NCI-H2029 (cell line): ENCODE data around the gene KRT72.
A peak's percentile ranks its signal among the peaks of the same experiment; 100 is the strongest.

Experiments used
- DNase-seq: peaks from one replicate; lab custom pipeline; 2025; lab: John Stamatoyannopoulos, UW

KRT72 gene

DNA sequence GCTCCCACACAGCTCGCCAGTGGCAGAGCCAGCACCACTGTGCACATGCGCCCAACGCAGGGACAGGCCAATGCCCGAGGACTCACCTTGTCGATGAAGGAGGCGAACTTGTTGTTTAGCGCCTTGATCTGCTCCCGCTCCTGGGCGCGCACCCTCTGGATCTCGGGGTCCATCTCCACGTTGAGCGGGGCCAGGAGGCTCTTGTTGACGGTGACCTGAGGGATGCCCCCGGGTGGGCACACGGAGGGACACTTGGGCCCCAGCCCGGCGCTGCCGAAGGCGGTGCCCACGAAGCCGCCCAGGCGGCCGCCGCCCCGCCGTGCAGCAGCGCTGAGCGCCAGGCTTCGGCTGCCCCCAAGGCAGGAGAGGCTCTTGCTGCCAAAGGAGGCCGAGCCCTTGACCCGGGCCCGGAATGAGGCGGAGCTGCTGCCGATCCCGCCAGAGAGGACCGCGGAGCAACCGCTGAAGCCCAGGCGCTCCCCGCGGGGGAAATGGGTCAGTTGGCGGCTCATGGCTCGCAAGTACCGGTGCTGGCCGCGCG, at the start of gene KRT72:
TSS of gene KRT72 (minus strand) at position 523 of the 541 bp plus-strand sequence. CDS start at position 512, 11 bp downstream.
- DNase-seq, result no peak

DNA sequence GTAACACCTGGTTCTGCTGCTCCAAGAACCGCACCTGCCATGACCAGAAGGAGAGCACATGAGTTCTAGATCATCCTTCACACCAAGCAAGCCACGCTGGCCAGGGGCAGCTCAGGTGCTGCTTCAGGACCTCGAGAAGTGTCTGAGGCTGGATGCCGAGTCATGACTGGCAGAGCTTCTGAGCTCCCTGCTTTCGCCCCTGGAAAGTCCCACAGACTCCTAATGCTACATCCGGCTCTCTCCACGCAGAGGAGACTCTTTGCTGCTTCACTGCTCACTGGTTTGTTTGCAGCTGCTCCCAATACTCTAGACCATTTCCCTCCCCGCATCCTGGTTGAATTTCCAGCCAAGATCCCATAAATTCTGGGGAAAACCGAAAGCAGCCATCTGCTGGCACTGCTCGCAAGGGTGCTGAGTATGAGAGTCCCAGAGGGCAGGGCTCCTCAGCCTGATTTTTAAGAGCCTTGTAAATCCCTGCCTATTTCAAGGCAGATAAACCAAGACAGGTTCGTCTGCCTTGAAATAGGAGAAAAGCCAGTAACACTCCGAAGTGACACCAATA, 49.3 kb upstream of the KRT72 start:
- peak; percentile 23 for DNase-seq

DNA sequence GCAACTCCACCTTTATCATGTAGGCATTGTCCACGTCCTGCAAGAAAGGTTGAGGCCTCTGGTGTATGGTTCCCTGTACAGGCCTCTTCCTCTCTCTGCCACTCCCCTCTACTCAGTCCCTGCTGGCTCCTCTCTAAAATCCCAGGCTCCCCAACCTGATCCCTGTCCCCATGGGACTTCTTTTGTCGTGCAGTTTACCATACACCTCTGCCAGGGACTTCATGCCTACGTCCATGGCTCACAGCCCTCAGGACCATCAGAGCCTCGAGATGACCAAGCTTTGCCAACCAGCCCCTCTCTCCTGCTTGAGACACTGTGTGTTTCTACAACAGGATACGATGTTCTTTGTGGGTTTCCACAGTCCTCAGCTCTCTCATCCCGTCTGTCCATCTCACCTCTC, 47.8 kb upstream of the KRT72 start:
- no peak for DNase-seq

DNA sequence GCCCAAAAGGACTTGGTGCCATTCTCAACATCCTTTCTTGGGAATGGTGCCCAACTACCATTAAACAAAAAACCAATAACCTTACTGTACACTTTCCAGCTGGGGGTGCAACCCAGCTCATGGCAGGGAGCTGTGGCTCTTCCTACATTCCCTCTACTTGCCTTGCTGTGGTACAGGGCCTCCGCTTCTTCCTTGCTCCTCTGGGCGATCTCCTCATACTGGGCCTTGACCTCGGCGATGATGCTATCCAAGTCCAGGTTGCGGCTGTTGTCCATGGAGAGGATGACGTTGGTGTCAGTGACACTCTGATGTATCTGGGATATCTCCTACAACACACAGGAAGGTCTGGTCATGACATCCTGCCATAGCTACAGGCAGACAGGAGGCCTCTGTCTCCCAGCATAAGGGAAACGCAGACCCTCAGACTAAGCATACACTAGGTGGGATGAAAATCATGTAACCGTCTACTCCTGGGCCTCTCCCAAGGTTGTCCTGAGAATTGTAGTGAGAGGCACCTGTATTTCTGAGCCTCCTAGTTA, 46.8 kb upstream of the KRT72 start:
- no peak for DNase-seq

- no peak for DNase-seq
These were observed 46.3 kb upstream of the KRT72 start for GRCh38 chr12:52647601-52648000.

DNA sequence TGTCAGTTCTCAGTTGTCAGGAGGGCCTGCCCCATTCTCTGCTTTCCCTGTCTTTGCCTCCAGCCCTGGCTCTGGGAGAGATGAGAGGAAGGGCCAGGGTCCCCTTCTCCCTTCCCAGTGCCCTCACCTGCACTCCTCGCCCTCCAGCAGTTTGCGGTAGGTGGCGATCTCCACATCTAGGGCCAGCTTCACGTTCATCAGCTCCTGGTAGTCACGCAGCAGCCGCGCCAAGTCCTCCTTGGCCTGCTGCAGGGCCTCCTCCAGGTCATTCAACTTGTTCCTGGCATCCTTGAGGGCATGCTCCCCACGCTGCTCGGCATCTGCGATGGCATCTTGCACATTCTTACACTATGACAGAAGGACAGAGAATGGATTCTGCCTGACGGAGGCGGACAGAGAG, 45.4 kb upstream of the KRT72 start:
- DNase-seq, result no peak

DNA sequence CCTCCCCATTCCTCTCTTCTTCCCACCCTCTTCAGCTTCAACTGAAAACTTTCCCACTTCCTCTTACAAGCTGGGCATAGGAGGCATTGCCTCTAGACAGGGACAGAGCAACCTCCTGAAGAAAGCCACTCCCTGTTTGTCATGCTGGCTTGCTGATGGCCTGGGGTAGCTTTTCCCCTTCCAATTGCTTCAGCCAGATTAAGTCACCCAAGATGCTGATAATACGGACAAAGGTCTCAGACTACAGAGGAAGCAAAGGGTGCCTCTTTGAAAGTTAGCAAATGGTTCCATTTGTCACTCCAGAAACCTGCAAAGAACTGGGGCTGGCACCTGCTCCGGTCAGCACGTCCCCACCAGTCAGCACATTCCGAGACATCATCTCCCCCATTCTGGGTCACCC, 44.7 kb upstream of the KRT72 start:
- no peak for DNase-seq

DNA sequence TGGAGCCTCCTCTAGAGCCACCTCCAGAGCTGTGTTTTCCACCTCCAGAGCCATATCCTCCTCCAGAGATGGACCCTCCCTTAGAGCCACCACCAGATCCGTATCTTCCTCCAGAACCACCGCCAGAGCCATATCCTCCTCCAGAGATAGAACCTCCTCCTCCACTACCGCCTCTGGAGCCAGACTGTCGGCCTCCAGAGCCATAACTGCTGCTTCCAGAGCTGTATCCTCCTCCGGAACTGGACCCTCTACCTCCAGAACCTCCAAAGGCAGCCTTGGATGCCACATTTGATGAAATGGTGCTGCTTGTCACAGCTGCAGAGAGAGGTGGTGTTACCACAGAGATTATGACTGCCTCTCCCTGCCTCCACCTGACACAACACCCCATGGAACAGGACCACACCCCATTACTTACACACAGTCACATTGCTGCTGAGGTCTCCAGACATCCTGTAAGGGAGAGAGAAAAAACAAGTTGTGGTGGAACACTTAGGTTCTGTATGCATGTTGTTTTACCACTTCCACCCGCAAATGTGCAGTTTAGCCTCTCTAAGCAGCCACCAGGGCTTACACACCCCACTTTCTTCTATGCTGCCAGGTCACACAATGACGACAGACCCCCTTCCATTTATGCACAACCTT, 44.0 kb upstream of the KRT72 start:
- no peak for DNase-seq

DNA sequence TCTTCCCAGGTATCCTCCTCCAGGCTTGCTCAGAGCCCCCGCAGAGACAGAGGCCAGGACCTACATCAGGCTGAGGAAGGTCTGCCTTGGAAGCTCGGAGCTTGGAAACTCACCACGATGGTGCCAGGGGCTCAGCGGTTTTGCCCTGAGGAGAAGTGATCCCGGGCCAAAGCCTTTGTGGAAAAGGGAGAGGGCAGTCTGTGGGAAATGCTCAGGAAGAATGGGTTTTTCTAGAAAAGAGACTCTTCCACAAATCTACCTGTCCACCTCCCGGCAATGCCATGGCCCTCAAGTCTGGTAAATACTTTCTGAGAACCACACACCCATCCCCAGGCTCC, 42.8 kb upstream of the KRT72 start:
- no peak for DNase-seq

DNA sequence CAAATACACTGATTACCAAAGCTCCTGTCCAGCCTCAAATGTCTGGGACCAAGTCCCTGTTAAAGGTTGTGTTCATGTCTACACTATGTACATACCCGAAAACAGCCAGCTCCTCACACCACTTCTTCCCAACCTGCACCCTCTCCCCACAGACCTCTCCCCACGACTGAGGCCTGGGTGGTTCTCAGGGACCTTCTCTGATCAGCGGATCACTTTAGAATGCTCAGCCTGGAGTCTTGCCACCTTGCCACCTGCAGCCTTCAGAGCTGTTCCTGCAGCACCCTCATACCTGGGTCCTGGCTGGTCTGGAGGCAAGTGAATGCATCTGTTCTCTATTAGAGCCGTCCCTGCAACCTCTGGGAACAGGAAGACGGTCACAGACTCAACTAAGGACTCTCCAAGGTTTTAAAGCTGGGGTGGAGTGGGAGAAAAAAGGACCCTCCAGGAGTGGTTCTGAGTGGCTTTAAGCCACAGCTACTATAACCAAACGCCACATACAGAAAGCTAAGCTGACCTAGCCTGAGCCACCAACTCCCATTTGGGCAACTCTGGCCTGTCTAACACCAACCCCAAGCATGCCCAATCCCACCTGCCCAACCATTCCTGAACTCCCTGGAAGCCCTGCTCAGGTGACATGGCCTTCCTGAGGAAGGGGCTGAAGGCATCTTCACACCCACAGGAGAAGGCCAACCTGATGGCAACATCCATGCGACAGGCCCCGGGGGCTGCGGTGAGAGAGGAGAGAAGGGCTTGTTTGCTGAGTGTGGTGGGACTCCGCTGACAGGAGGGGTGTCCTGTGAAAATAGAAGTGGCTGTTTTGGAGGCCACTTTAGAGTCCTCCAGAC, 42.2 kb upstream of the KRT72 start:
- DNase-seq, result no peak

DNA sequence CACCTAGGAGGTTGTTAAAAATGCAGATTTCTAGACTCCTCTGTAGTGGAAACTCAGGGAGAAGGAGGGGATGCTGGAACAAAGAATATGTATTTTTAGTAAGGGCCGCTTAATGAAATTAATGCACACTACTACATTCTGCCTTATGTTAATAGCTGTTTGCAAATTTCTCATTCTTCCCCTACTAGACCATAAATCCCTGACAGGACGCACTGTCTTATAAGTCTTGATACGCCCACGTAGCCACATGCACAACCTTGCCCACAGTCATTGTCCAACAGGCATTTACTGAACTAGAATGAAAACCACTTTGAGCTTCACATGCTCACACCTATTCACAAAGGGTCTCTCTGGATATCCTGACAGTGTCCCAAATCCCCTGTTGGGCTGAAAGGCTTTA, 40.2 kb upstream of the KRT72 start:
- DNase-seq, result no peak

DNA sequence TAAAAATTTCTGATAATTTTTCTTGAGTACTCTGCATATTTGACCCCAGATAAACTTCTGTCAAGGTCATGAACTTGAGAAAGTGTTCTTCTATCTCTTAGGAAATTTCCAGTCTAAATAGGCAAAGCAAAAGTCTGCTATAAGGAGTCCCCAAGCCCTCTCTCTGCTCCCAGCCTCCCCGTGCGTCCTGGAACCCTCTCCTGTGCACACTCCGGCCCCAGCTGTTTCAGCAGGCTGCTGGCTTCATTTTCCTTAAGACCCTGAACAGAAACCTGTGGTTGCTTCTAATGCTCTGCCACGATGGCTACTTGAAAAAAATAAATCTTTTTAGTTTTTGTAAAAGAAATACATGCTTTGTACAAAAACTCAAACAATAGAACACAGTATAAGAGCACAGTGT, 36.0 kb upstream of the KRT72 start:
- no peak for DNase-seq

DNA sequence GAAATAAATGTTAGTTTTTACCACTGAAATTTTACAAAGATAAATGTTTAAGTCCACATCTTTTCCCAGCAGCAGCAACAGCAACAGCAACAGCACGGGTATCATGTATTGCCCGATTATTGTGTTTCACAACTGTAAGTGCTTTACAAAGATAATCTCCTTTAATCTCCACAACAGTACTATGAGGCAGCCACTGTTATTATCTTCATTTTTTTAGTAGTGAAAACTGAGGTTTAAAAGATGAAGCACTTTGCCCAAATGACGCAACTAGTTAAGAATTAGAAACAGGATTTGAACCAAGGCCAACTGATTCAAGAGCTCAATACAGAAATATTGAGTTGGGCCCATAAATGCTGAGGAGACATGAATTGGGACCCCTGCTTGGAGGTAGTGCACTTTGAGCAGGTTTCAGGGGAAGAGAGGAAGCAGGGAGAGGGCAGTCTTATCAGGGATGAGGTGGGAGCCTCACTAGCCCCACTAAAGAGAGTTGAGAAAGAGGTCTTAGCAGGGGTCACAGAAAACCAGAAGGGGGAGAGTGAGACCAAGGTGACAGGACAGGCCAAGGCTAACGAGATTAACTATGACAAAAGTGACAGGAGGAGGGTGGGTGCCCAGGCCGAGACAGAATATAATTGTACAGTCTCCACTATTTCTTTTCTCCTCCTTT, 35.5 kb upstream of the KRT72 start:
- DNase-seq, result no peak

GRCh38 chr12:52636189-52636588, 34.9 kb upstream of the KRT72 start:
- no peak for DNase-seq

- DNase-seq, result peak; percentile 95
These were observed 33.2 kb upstream of the KRT72 start for GRCh38 chr12:52634266-52635056.

GRCh38 chr12:52633383-52633782, 32.1 kb upstream of the KRT72 start:
- peak; percentile 67 for DNase-seq

DNA sequence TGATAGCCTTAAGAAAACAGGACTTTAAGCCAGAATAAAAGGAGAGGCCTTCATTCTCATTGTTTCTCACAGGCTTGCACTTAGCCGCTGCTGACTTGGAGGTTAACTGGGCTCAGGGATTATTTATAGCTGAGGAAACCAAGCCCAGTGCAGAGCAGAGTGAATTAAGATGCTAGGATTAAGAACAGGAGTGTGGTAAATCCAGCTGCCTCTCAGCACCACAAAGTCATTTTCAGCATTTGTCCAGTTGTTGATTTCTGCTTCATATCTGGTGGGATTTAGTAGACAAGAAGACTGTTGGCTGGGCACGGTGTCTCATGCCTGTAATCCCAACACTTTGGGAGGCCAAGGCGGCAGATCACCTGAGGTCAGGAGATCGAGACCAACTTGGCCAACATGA, 31.4 kb upstream of the KRT72 start:
- DNase-seq, result no peak

- no peak for DNase-seq
These were observed 30.6 kb upstream of the KRT72 start for GRCh38 chr12:52631676-52632459.

- DNase-seq, result no peak
These were observed 30.0 kb upstream of the KRT72 start for GRCh38 chr12:52631264-52631663.

- DNase-seq, result no peak
These were observed 29.4 kb upstream of the KRT72 start for GRCh38 chr12:52630599-52631200.
